AG08395 (cell line): ENCODE measurements around the gene PCK2.
"Not testable (repeated sequence)": the region's sequence is repeated elsewhere in the genome, so short reads cannot be mapped to it uniquely, and the experiment has no call there.

Experiments
- DNase-seq: peaks from one replicate; pipeline ENCODE4 v3.0.0; 2012; ENCODE audit warnings: mixed read lengths, low spot score

Gene PCK2

GRCh38 chr14:24093901-24094840, at the start of gene PCK2:
Gene PCK2, plus strand, starts transcription at chr14:24094311. Its CDS starts 95 bp downstream, at chr14:24094406.
- peak; percentile 98 for DNase-seq

GRCh38 chr14:24049002-24049401, 45.1 kb upstream of the PCK2 start:
- not testable (repeated sequence) for DNase-seq

DNA sequence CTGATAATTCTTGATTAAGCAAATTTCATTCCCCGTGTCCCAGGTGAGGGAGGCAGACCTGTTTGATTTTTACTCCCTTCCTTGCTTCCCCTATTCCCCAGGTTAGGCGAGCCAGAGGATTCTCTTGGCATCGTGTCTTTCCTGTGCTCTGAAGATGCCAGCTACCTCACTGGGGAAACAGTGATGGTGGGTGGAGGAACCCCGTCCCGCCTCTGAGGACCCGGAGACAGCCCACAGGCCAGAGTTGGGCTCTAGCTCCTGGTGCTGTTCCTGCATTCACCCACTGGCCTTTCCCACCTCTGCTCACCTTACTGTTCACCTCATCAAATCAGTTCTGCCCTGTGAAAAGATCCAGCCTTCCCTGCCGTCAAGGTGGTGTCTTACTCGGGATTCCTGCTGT, 43.4 kb upstream of the PCK2 start:
- not testable (repeated sequence) for DNase-seq

GRCh38 chr14:24051176-24051788, 42.8 kb upstream of the PCK2 start:
- no peak for DNase-seq

- peak; percentile 78 for DNase-seq
Measured at GRCh38 chr14:24051789-24052655, 42.1 kb upstream of the PCK2 start, which contains the start of gene CARMIL3. Gene CARMIL3, plus strand, starts transcription at chr14:24052009. Its CDS starts 145 bp downstream, at chr14:24052154.

- DNase-seq, result no peak
Measured at GRCh38 chr14:24052656-24053547, 41.2 kb upstream of the PCK2 start.

GRCh38 chr14:24053548-24054323, 40.4 kb upstream of the PCK2 start:
- no peak for DNase-seq

GRCh38 chr14:24054324-24054641, 39.8 kb upstream of the PCK2 start:
- no peak for DNase-seq

DNA sequence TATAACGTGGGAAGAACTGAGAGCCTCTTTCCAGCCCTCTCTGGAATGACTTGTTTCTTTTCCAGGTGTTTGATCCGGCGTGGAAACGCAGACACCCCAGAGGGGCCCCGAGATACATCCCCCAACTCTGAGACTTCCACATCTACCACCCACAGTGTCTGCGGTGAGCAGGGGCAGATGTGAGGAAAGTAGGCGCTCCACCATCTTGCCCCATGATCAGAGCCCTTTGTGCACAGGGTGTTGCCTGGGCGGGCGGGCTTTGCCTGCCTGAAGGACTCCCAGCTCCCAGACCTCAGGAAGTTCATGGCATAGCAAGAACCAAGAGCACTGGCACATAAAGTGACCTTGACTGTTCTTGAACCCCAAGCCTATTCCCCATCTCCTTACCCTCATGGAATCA, 39.5 kb upstream of the PCK2 start:
- DNase-seq, result no peak

GRCh38 chr14:24055971-24056799, 37.9 kb upstream of the PCK2 start:
- no peak for DNase-seq

- DNase-seq, result no peak
Measured at GRCh38 chr14:24056800-24057184, 37.3 kb upstream of the PCK2 start.

DNA sequence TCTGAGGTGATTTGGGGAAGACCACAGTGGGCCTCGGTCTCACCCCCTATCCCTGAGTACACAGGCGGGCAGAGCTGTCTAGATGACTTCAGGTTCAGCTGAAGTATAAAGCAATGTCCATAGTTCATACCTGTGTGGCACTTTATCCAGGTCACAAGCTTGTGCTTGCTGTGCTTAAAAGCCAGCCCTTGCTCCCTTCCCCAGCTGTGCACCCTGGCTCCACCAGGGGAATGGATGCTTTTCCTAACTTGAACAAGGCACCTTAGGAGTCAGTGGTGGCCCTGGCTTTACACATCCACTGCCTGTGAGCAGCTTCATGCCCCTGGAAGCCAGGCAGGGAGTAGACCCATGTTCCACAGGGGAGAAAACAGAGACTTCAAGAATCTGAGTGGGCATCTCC, 36.8 kb upstream of the PCK2 start:
- no peak for DNase-seq

GRCh38 chr14:24057867-24058259, 36.2 kb upstream of the PCK2 start:
- no peak for DNase-seq

GRCh38 chr14:24058260-24058950, 35.7 kb upstream of the PCK2 start:
- DNase-seq, result peak; percentile 78

- no peak for DNase-seq
Measured at GRCh38 chr14:24058951-24059475, 35.1 kb upstream of the PCK2 start.

DNA sequence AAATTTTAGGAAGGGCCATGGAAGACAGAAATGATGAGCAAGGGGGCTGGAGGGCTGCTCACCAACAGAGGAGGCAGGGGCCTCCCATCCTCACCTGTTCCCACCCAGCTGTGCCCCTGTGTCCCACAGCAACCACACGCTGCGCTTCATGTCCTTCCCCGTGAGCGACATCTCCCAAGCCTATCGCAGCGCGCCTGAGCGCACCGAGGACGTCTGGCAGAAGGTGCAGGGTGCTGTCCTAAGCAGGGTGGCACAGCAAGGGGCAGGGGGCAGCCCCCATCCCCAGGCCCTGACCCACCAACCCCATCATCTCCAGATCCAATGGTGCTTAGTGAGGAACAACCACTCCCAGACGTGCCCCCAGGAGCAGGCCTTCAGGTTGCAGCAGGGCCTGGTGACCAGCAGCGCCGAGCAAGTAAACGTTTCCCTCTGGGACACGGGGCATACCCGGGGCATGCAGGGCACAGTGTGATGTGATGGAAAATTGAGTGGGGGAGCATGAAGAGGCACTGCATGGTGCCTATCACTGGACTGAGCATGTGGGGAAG, 34.2 kb upstream of the PCK2 start:
- DNase-seq, result no peak

DNA sequence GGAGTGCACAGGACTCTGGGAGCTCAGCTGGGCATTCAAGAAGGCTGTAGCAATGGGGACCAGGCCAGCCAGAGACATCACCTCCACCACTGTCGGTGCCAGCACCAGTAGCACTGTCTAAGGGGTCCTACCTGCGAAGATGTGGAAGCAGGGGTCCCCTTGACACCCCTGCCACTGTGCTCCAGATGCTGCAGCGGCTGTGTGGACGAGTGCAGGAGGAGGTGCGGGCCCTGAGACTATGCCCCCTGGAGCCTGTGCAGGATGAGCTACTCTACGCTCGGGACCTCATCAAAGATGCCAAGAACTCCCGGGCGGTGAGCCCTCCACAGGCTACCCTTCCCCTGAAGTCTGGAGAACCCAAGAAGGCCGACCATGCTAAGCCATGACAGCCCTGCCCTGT, 33.7 kb upstream of the PCK2 start:
- no peak for DNase-seq
